Erythroblast (primary cell): ENCODE data around the gene MS4A2.

Experiments
- GATA1 ChIP-seq: IDR thresholded peaks from 2 replicates; pipeline ENCODE4 v1.6.1; 2011; ENCODE audit warnings: low read depth, mild to moderate bottlenecking, control low read depth, low read length, moderate library complexity
- POLR2A ChIP-seq: IDR thresholded peaks from 2 replicates; pipeline ENCODE4 v1.6.1; 2011; ENCODE audit warnings: mild to moderate bottlenecking, low read length

DNA sequence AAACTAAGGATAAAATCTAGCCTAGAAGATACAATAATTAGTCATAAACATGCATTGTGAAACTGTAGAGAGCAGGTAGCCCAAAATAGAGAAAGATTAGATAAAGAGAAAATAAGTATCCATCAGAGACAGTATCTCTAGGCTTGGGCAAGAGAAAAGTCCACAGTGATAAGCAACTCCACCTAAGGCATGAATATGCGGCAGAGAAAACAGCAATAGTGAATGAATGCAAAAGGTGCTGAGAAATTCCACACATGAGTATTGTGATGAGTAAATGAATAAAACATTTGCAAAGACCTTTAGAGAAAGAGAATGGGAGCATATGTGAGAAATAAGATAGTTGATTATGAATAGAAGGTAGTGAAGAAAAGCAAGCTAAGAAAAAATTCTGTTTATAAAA lies 8.7 kb downstream of the MS4A2 start:
- TF ChIP-seq POLR2A (no peak), GATA1 (no peak)
